H1 (cell line): ENCODE results near the gene AFG1L. TPM values are rescaled to one million over a fixed set of nuclear protein-coding genes. Genes with fewer than 3 reads are reported as not detected.

Experiments used
- CTCF ChIA-PET: fragments of 300-600 bp; sonication (Branson Sonifier 250); formaldehyde crosslinking; loops from one replicate; lab custom pipeline; 2021; ENCODE audit not compliant: partially characterized antibody; lab: Charles Lee
- POLR2A ChIA-PET: fragments of 300-600 bp; sonication (Branson Sonifier 250); formaldehyde crosslinking; loops from one replicate; lab custom pipeline; 2021; ENCODE audit warnings: inconsistent platforms; ENCODE audit not compliant: partially characterized antibody; lab: Charles Lee
- DNase-seq, 2 experiments: peaks; one replicate each; pipeline versions ENCODE4 v3.0.0 to v3.0.0-alpha.2; 2010 to 2022; ENCODE audit warnings: low spot score in 2 of 2, low read depth in 1 of 2, mixed read lengths in 1 of 2
- FAIRE-seq: peaks from 2 replicates; lab custom pipeline; 2011; peaks lifted over from hg19 to GRCh38; lab: Jason Lieb, UNC
- H2AFZ ChIP-seq: 2 replicates; pipeline ENCODE4 v1.8.1; 2012; ENCODE audit warnings: low read length, inconsistent platforms
- H2AK5ac ChIP-seq: 2 replicates; pipeline ENCODE4 v1.6.1; 2013; ENCODE audit warnings: low read depth, low read length
- H2BK120ac ChIP-seq: replicated peaks from 2 replicates; pipeline ENCODE3; 2013; ENCODE audit warnings: low read depth, low read length, inconsistent platforms
- H2BK12ac ChIP-seq: 2 replicates; pipeline ENCODE4 v1.6.1; 2013; ENCODE audit warnings: low read depth, low read length
- H2BK15ac ChIP-seq: 2 replicates; pipeline ENCODE4 v1.6.1; 2013; ENCODE audit warnings: low read length
- H2BK20ac ChIP-seq: 2 replicates; pipeline ENCODE4 v1.6.1; 2013; ENCODE audit warnings: low read length
- H2BK5ac ChIP-seq: 2 replicates; pipeline ENCODE4 v1.6.1; 2013; ENCODE audit warnings: low read depth, low read length
- H3K14ac ChIP-seq: 2 replicates; pipeline ENCODE4 v1.6.1; 2013; ENCODE audit warnings: inconsistent platforms; ENCODE audit not compliant: insufficient read length
- H3K18ac ChIP-seq: 2 replicates; pipeline ENCODE4 v1.6.1; 2013; ENCODE audit warnings: low read length; ENCODE audit errors: extremely low read depth
- H3K23ac ChIP-seq: 2 replicates; pipeline ENCODE4 v1.6.1; 2013; ENCODE audit warnings: inconsistent platforms; ENCODE audit not compliant: insufficient read length
- H3K23me2 ChIP-seq: 2 replicates; pipeline ENCODE4 v1.6.1; 2013; ENCODE audit warnings: low read depth, low read length
- H3K27ac ChIP-seq: 2 replicates; pipeline ENCODE4 v1.6.1; 2011; ENCODE audit warnings: low read depth, low read length, inconsistent platforms
- H3K27me3 ChIP-seq, 4 experiments: replicated peaks in 1 of 4; 1 replicate in 1 of 4; 2 replicates in 3 of 4; pipeline versions ENCODE4 v1.6.1 to v1.8.1; 2011 to 2013; ENCODE audit warnings: low read length in 3 of 4, mild to moderate bottlenecking in 3 of 4, inconsistent platforms in 2 of 4, mixed read lengths in 2 of 4, moderate library complexity in 1 of 4; ENCODE audit not compliant: control insufficient read depth in 3 of 4, insufficient read depth in 3 of 4; ENCODE audit errors: extremely low read depth in 1 of 4
- H3K36me3 ChIP-seq, 4 experiments: 2 replicates each; pipeline versions ENCODE4 v1.6.1 to v1.8.1; 2011 to 2013; ENCODE audit warnings: mild to moderate bottlenecking in 4 of 4, low read length in 3 of 4, moderate library complexity in 2 of 4, control low read depth in 1 of 4, inconsistent platforms in 1 of 4; ENCODE audit not compliant: insufficient read depth in 4 of 4, control insufficient read depth in 2 of 4
- H3K4ac ChIP-seq: replicated peaks from 2 replicates; pipeline ENCODE3; 2013; ENCODE audit warnings: low read length, low read depth, mixed read lengths, inconsistent platforms; ENCODE audit not compliant: insufficient read length
- H3K4me1 ChIP-seq, 4 experiments: replicated peaks in 1 of 4; 1 replicate in 1 of 4; 2 replicates in 3 of 4; pipeline versions ENCODE4 v1.6.1 to v1.8.1; 2011 to 2013; ENCODE audit warnings: low read length in 3 of 4, inconsistent platforms in 2 of 4, mixed read lengths in 1 of 4; ENCODE audit not compliant: insufficient read depth in 4 of 4, control insufficient read depth in 3 of 4
- H3K4me2 ChIP-seq, 2 experiments: 2 replicates each; pipeline versions ENCODE4 v1.6.1 to v1.8.1; 2011 to 2013; ENCODE audit warnings: low read depth in 2 of 2, low read length in 2 of 2, control low read depth in 1 of 2, inconsistent platforms in 1 of 2, mild to moderate bottlenecking in 1 of 2; ENCODE audit not compliant: insufficient read depth in 1 of 2
- H3K4me3 ChIP-seq, 4 experiments: fragments of 200-600, 300-600 bp in 1 of 4; sonication (generic), shearing (Covaris generic), sonication (Bioruptor Twin) in 1 of 4; 2 replicates each; pipeline versions ENCODE4 v1.5.1 to v1.8.1; 2011 to 2016; ENCODE audit warnings: low read length in 4 of 4, low read depth in 3 of 4, control low read depth in 2 of 4, inconsistent platforms in 2 of 4, mild to moderate bottlenecking in 2 of 4, mixed read lengths in 1 of 4, moderate library complexity in 1 of 4; ENCODE audit not compliant: insufficient read depth in 2 of 4; ENCODE audit errors: extremely low read depth in 1 of 4
- H3K56ac ChIP-seq: replicated peaks from 2 replicates; pipeline ENCODE3; 2013; ENCODE audit warnings: low read depth, mild to moderate bottlenecking, mixed read lengths, low read length, inconsistent platforms; ENCODE audit not compliant: insufficient read length
- H3K79me1 ChIP-seq: 2 replicates; pipeline ENCODE4 v1.6.1; 2013; ENCODE audit warnings: low read depth, low read length, control low read depth
- H3K79me2 ChIP-seq, 2 experiments: 2 replicates each; pipeline versions ENCODE4 v1.6.1 to v1.8.1; 2012 to 2013; ENCODE audit warnings: low read length in 2 of 2, mild to moderate bottlenecking in 2 of 2, inconsistent platforms in 1 of 2; ENCODE audit not compliant: insufficient read depth in 2 of 2, control insufficient read depth in 1 of 2
- H3K9ac ChIP-seq, 4 experiments: replicated peaks in 1 of 4; 1 replicate in 1 of 4; 2 replicates in 3 of 4; pipeline versions ENCODE4 v1.6.1 to v1.8.1; 2011 to 2013; ENCODE audit warnings: low read depth in 3 of 4, low read length in 3 of 4, control low read depth in 2 of 4, mild to moderate bottlenecking in 2 of 4, moderate library complexity in 2 of 4, inconsistent platforms in 1 of 4; ENCODE audit errors: extremely low read depth in 1 of 4
- H3K9me3 ChIP-seq, 2 experiments: 2 replicates each; pipeline versions ENCODE4 v1.6.1 to v1.8.1; 2012 to 2013; ENCODE audit warnings: mild to moderate bottlenecking in 2 of 2, moderate library complexity in 2 of 2, control low read depth in 1 of 2, inconsistent platforms in 1 of 2, low read depth in 1 of 2, low read length in 1 of 2, mixed read lengths in 1 of 2; ENCODE audit not compliant: insufficient read depth in 2 of 2
- H4K20me1 ChIP-seq, 2 experiments: replicated peaks in 1 of 2; 2 replicates each; pipeline versions ENCODE3 to v1.8.1; 2011 to 2013; ENCODE audit warnings: inconsistent platforms in 2 of 2, low read length in 2 of 2, mild to moderate bottlenecking in 1 of 2; ENCODE audit not compliant: insufficient read depth in 2 of 2, control insufficient read depth in 1 of 2
- H4K5ac ChIP-seq: 2 replicates; pipeline ENCODE4 v1.6.1; 2013; ENCODE audit warnings: low read length, low read depth, mixed read lengths, inconsistent platforms; ENCODE audit not compliant: insufficient read length
- H4K8ac ChIP-seq: 2 replicates; pipeline ENCODE4 v1.8.0; 2013; ENCODE audit warnings: mild to moderate bottlenecking, moderate library complexity, low read length, inconsistent platforms; ENCODE audit not compliant: insufficient read depth; ENCODE audit errors: extremely low read depth
- H4K91ac ChIP-seq: replicated peaks from 2 replicates; pipeline ENCODE3; 2013; ENCODE audit warnings: low read length, mixed read lengths, inconsistent platforms; ENCODE audit not compliant: insufficient read length
- CBX8 ChIP-seq: fragments of 300-800, 300-1000 bp; sonication (generic); IDR thresholded peaks from 2 replicates; pipeline ENCODE4 v1.7.1; 2016; ENCODE audit warnings: low read depth, low read length, borderline replicate concordance
- CREB1 ChIP-seq: IDR thresholded peaks from 2 replicates; pipeline ENCODE4 v1.6.1; 2012; ENCODE audit warnings: inconsistent platforms
- EZH2 ChIP-seq: fragments of 200-600 bp; sonication (generic); IDR thresholded peaks from 2 replicates; pipeline ENCODE4 v1.7.1; 2012; ENCODE audit warnings: low read depth, mild to moderate bottlenecking, moderate library complexity, low read length, inconsistent platforms; ENCODE audit not compliant: severe bottlenecking
- GTF2F1 ChIP-seq: IDR thresholded peaks from 2 replicates; pipeline ENCODE4 v1.6.1; 2012; ENCODE audit warnings: low read depth, low read length, improper control_type of control experiment, borderline replicate concordance
- KDM5A ChIP-seq: fragments of 200-600 bp; IDR thresholded peaks from 2 replicates; pipeline ENCODE4 v1.7.1; 2012; ENCODE audit warnings: mild to moderate bottlenecking, low read length, inconsistent platforms, mixed read lengths
- POLR2A ChIP-seq, 2 experiments: IDR thresholded peaks; 1 replicate in 1 of 2; 2 replicates in 1 of 2; pipeline ENCODE4 v1.6.1; 2011; ENCODE audit warnings: low read depth in 2 of 2, low read length in 2 of 2, mild to moderate bottlenecking in 2 of 2; ENCODE audit errors: control extremely low read depth in 1 of 2
- RAD21 ChIP-seq, 2 experiments: IDR thresholded peaks in 1 of 2; conservative IDR thresholded peaks in 1 of 2; 2 replicates each; pipeline ENCODE4 v1.6.1; 2011; ENCODE audit warnings: low read depth in 2 of 2, low read length in 2 of 2, improper control_type of control experiment in 1 of 2, inconsistent platforms in 1 of 2, mild to moderate bottlenecking in 1 of 2, moderate library complexity in 1 of 2
- SAP30 ChIP-seq: fragments of 300-600 bp; sonication (generic); IDR thresholded peaks from 2 replicates; pipeline ENCODE4 v1.7.1; 2012; ENCODE audit warnings: low read length, moderate library complexity, mild to moderate bottlenecking, inconsistent platforms; ENCODE audit not compliant: insufficient read depth, insufficient replicate concordance
- SIN3A ChIP-seq, 2 experiments: IDR thresholded peaks in 1 of 2; conservative IDR thresholded peaks in 1 of 2; 2 replicates each; pipeline ENCODE4 v1.6.1; 2011 to 2012; ENCODE audit warnings: low read length in 2 of 2, improper control_type of control experiment in 1 of 2, low read depth in 1 of 2, mild to moderate bottlenecking in 1 of 2
- YY1 ChIP-seq: IDR thresholded peaks from 2 replicates; pipeline ENCODE4 v1.6.1; 2011; ENCODE audit warnings: low read depth, mild to moderate bottlenecking, low read length
- WGBS, 2 experiments: shearing (Covaris generic) in 1 of 2; methylation state at CpG; one replicate each; pipeline versions ENCODE4 v1.1.6 to v1.1.7; 2013 to 2015; ENCODE audit warnings: low lambda C conversion rate in 2 of 2, mixed read lengths in 2 of 2, inconsistent platforms in 1 of 2, low coverage in 1 of 2, missing lambda C conversion rate in 1 of 2; ENCODE audit not compliant: insufficient replicate concordance in 2 of 2, insufficient coverage in 1 of 2, insufficient read length in 1 of 2; ENCODE audit errors: extremely low coverage in 1 of 2, missing lambda C conversion rate in 1 of 2; 5-methylcytosine and 5-hydroxymethylcytosine counted together
- polyA plus RNA-seq, 7 experiments: library from polyadenylated mRNA; depleted of rRNA in 3 of 7; stranded (reverse) in 5 of 7; unstranded in 2 of 7; fragments of >200 nt in 5 of 7; fragments of 200-250 nt in 2 of 7; gene quantifications; 1 replicate in 5 of 7; 2 replicates in 1 of 7; 4 replicates in 1 of 7; pipeline versions ENCODE4 v1.2.1 to v1.2.3, GENCODE V29; 2011 to 2013; ENCODE audit warnings: missing spikeins in 2 of 7, mixed read lengths in 2 of 7
- total RNA-seq: library from RNA; stranded (reverse); fragmentation: NEBNext Ultra II Directional; extraction: Animal tissue kit (Norgen Biotek cat#: 25700); gene quantifications from 2 replicates; pipeline ENCODE4 v1.2.1, GENCODE V29; 2021
- TF ChIP-seq, protein P1 (sequence below): IDR thresholded peaks from 2 replicates; pipeline ENCODE4 v1.6.1; 2012; ENCODE audit warnings: inconsistent platforms

Gene AFG1L
- total and polyA plus RNA-seq, 2 of the 8 experiments (the other 6 are each of a cell fraction or from before 2014, with no cell fraction given) = 0.98 to 5.7 TPM

GRCh38 chr6:108518714-108519576, 224.1 kb downstream of the AFG1L start:
- no peaks in the 10 kb centered on the region for H3K36me3 ChIP-seq
- H4K91ac ChIP-seq = no peak overlapping the region
- no peak overlapping the region for H4K8ac ChIP-seq
- H3K4me3 ChIP-seq = no peak overlapping the region
- no peak overlapping the region for H2AK5ac ChIP-seq
- H3K4ac ChIP-seq = no peak overlapping the region
- no peak overlapping the region for H3K9ac ChIP-seq
- no peak overlapping the region for H2BK12ac ChIP-seq
- H2AFZ ChIP-seq = no peak overlapping the region
- ChIA-PET POLR2A (interaction anchor here (0.8 kb wide), 1 partner anchor 414 kb away, joined by 3 read pairs; no protein-coding TSS in a partner anchor), CTCF (interaction anchor here (0.7 to 3.3 kb wide), 20 partner anchors 10 to 552 kb away, joined by 3 to 17 read pairs (median 4); no protein-coding TSS in a partner anchor)
- no peak overlapping the region for H3K4me2 ChIP-seq
- FAIRE-seq (peak; percentile 88), DNase-seq (no peak)
- no peak overlapping the region for H2BK15ac ChIP-seq
- H3K27ac ChIP-seq = no peak overlapping the region
- no peak overlapping the region for H3K23ac ChIP-seq
- H3K4me1 ChIP-seq = no peaks in the 10 kb centered on the region
- H4K5ac ChIP-seq = no peak overlapping the region
- no peaks in the 10 kb centered on the region for H3K9me3 ChIP-seq
- no peaks in the 10 kb centered on the region for H3K79me2 ChIP-seq
- H3K18ac ChIP-seq = no peak overlapping the region
- H3K14ac ChIP-seq = no peak overlapping the region
- no peaks in the 10 kb centered on the region for H3K79me1 ChIP-seq
- H3K23me2 ChIP-seq = no peaks in the 10 kb centered on the region
- WGBS, 2 experiments = 82% methylated on average over 5 of the region's 5 CpGs; no CpG with 5 or more reads in 1 of the 2 experiments
- H2BK5ac ChIP-seq = no peak overlapping the region
- no peak overlapping the region for H2BK120ac ChIP-seq
- no peak overlapping the region for H2BK20ac ChIP-seq
- H3K56ac ChIP-seq = no peak overlapping the region
- H3K27me3 ChIP-seq = no peaks in the 10 kb centered on the region
- H4K20me1 ChIP-seq = no peaks in the 10 kb centered on the region
- TF ChIP-seq SAP30 (no peak), KDM5A (no peak), GTF2F1 (no peak), CBX8 (no peak), RAD21 (IDR thresholded peaks at IDR 0.05 in 1 of 2, conservative IDR thresholded peaks at IDR 0.05 in 1 of 2; ENCODE audit: low read depth in 2 of 2, low read length in 2 of 2) (peak; percentile 55 to 72), SIN3A (conservative IDR thresholded peaks at IDR 0.05 in 1 of 2, IDR thresholded peaks at IDR 0.05 in 1 of 2; ENCODE audit: low read depth in 1 of 2, low read length in 2 of 2) (no peak), YY1 (peak; percentile 57; the same call in 1 of the 2 replicates), EZH2 (no peak), POLR2A (IDR thresholded peaks at IDR 0.05; ENCODE audit: control extremely low read depth in 1 of 2, low read depth in 2 of 2, low read length in 2 of 2) (no peak), CREB1 (no peak)
- TF ChIP-seq, protein P1, sequence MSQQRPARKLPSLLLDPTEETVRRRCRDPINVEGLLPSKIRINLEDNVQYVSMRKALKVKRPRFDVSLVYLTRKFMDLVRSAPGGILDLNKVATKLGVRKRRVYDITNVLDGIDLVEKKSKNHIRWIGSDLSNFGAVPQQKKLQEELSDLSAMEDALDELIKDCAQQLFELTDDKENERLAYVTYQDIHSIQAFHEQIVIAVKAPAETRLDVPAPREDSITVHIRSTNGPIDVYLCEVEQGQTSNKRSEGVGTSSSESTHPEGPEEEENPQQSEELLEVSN = no peak
